ENCODE results near the gene OR5K3. TPM values are rescaled to one million over a fixed set of nuclear protein-coding genes. Genes with fewer than 3 reads are reported as not detected.

Gene OR5K3
- total RNA-seq, 1 donor from 2014 or later = not detected

DNA sequence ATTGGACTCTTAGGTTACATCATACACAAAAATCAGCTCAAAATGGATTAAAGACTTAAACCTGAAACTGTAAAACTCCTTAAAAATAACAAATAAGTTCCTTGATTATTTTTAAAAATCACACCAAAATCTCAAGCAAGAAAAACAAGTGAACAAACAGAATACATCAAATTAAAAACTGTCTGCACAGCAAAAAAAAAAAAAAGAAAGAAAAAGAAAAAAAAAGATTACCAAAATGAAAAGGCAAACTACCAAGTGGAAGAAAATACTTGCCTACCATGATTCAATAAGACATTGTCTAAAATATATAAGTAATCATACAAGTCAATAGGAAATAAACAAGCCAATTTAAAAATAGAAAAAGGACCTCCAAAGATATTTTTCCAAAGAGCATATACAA, 19.3 kb upstream of the OR5K3 start:
- no peak overlapping the region for H3K27ac Mint-ChIP-seq (ENCODE audit: unreplicated experiment)
- no peak for DNase-seq (ENCODE audit: low spot score)
- no peaks in the 10 kb centered on the region for H3K36me3 Mint-ChIP-seq (ENCODE audit: low read depth, unreplicated experiment)
- no peaks in the 10 kb centered on the region for H3K4me1 Mint-ChIP-seq (ENCODE audit: unreplicated experiment)
- H3K27me3 Mint-ChIP-seq (ENCODE audit: unreplicated experiment) = no peaks in the 10 kb centered on the region
- TF ChIP-seq, protein P1, sequence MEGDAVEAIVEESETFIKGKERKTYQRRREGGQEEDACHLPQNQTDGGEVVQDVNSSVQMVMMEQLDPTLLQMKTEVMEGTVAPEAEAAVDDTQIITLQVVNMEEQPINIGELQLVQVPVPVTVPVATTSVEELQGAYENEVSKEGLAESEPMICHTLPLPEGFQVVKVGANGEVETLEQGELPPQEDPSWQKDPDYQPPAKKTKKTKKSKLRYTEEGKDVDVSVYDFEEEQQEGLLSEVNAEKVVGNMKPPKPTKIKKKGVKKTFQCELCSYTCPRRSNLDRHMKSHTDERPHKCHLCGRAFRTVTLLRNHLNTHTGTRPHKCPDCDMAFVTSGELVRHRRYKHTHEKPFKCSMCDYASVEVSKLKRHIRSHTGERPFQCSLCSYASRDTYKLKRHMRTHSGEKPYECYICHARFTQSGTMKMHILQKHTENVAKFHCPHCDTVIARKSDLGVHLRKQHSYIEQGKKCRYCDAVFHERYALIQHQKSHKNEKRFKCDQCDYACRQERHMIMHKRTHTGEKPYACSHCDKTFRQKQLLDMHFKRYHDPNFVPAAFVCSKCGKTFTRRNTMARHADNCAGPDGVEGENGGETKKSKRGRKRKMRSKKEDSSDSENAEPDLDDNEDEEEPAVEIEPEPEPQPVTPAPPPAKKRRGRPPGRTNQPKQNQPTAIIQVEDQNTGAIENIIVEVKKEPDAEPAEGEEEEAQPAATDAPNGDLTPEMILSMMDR (IDR thresholded peaks at IDR 0.05; ENCODE audit: unreplicated experiment) = no peak
- no peak overlapping the region for H3K4me3 Mint-ChIP-seq (ENCODE audit: unreplicated experiment)
- H3K9me3 Mint-ChIP-seq (ENCODE audit: unreplicated experiment) = no peaks in the 10 kb centered on the region

DNA sequence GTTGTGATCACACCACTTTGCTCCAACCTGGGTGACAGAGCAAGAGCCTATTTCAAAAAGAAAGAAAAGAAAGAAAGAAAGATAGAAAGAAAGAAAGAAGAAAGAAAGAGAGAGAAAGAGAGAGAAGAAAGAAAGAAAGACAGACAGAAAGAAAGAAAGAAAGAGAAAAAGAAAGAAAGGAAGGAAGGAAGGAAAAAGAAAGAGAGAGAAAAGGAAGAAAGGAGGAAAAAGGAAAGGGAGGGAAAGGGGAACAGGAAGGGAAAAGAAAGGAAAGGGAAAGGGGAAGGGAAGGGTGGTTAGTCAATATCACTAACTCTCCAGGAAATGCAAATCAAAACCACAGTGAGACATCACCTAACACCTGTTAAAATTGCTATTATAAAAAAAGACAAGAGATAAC, 18.6 kb upstream of the OR5K3 start:
- Mint-ChIP-seq H3K27me3 (ENCODE audit: unreplicated experiment) (no peaks in the 10 kb centered on the region), H3K4me1 (ENCODE audit: unreplicated experiment) (no peaks in the 10 kb centered on the region), H3K9me3 (ENCODE audit: unreplicated experiment) (no peaks in the 10 kb centered on the region), H3K36me3 (ENCODE audit: low read depth, unreplicated experiment) (no peaks in the 10 kb centered on the region), H3K27ac (ENCODE audit: unreplicated experiment) (no peak overlapping the region), H3K4me3 (ENCODE audit: unreplicated experiment) (no peak overlapping the region)
- DNase-seq (ENCODE audit: low spot score) = no peak
- TF ChIP-seq, protein P1 (IDR thresholded peaks at IDR 0.05; ENCODE audit: unreplicated experiment) = no peak

DNA sequence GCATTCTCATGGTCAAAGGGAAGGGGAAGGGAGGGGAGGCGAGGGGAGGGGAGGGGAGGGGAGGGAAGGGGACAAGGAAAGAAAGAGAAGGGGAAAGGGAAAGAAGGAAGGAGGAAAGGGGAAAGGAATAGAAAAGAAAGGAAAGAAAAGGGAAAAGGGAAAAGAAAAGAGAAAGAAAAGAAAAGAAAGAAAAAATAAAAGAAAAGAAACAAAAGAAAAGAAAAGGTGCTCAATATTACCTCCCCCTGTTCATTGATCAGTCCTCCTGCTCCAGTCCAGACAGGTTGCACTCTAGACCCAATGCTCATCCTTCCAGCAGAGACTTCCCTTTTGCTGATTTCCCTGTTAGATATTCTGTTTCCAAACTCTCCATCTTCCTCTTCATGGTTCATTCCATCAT, 18.0 kb upstream of the OR5K3 start:
- no peak overlapping the region for H3K4me3 Mint-ChIP-seq (ENCODE audit: unreplicated experiment)
- H3K36me3 Mint-ChIP-seq (ENCODE audit: low read depth, unreplicated experiment) = no peaks in the 10 kb centered on the region
- TF ChIP-seq, protein P1 (IDR thresholded peaks at IDR 0.05; ENCODE audit: unreplicated experiment) = no peak
- H3K9me3 Mint-ChIP-seq (ENCODE audit: unreplicated experiment) = no peaks in the 10 kb centered on the region
- DNase-seq (ENCODE audit: low spot score) = no peak
- no peak overlapping the region for H3K27ac Mint-ChIP-seq (ENCODE audit: unreplicated experiment)
- H3K4me1 Mint-ChIP-seq (ENCODE audit: unreplicated experiment) = no peaks in the 10 kb centered on the region
- H3K27me3 Mint-ChIP-seq (ENCODE audit: unreplicated experiment) = no peaks in the 10 kb centered on the region

DNA sequence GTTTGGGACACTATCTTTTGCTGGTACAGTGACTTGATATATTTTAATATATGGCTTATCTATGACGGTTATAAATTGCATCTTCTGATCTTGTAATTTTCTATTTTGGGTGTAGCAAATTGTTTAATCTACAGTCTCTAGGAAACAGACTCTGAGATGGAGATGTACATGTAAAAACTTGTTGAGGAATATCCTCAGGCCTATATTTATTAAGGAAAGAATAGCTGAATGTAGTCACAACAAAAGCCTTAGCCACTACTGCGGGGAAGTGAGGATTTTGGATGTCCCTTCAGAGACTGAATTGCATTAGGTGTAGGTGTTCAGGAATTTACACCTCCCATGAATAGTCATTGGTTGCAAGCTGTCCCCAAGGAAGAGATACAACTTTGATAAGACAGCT, 13.8 kb upstream of the OR5K3 start:
- TF ChIP-seq, protein P1 (IDR thresholded peaks at IDR 0.05; ENCODE audit: unreplicated experiment) = no peak
- H3K4me1 Mint-ChIP-seq (ENCODE audit: unreplicated experiment) = no peaks in the 10 kb centered on the region

DNA sequence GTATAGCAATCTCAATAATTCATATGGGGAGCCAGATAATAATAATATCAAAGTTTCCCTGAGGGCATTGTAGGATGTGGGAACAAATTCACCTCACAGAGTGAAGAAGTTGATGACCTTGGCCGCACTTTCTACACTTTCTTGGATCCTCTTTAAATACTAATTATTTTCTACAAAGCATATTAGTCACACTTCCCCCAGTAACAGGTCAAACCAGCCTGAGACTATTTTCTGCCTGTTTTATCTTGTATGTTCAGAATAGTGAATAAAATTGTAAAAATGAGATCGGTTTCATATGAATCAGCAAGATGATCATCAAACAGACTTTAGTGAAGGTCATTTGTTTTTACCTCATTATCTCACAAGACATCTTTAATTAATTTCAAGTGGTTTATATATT, 2.3 kb upstream of the OR5K3 start:
- DNase-seq (ENCODE audit: low spot score) = no peak
- H3K4me3 Mint-ChIP-seq (ENCODE audit: unreplicated experiment) = no peak overlapping the region
- H3K36me3 Mint-ChIP-seq (ENCODE audit: low read depth, unreplicated experiment) = no peaks in the 10 kb centered on the region
- no peaks in the 10 kb centered on the region for H3K9me3 Mint-ChIP-seq (ENCODE audit: unreplicated experiment)
- TF ChIP-seq, protein P1 (IDR thresholded peaks at IDR 0.05; ENCODE audit: unreplicated experiment) = no peak
- no peak overlapping the region for H3K27ac Mint-ChIP-seq (ENCODE audit: unreplicated experiment)
- H3K4me1 Mint-ChIP-seq (ENCODE audit: unreplicated experiment) = no peaks in the 10 kb centered on the region
- H3K27me3 Mint-ChIP-seq (ENCODE audit: unreplicated experiment) = no peaks in the 10 kb centered on the region

More for the DNA sequence above, 13.8 kb upstream of the OR5K3 start:
- no peak for DNase-seq (ENCODE audit: low spot score)
- Mint-ChIP-seq H3K27me3 (ENCODE audit: unreplicated experiment) (no peaks in the 10 kb centered on the region), H3K4me3 (ENCODE audit: unreplicated experiment) (no peak overlapping the region), H3K27ac (ENCODE audit: unreplicated experiment) (no peak overlapping the region), H3K36me3 (ENCODE audit: low read depth, unreplicated experiment) (no peaks in the 10 kb centered on the region), H3K9me3 (ENCODE audit: unreplicated experiment) (no peaks in the 10 kb centered on the region)

Data from endothelial cell (in vitro differentiated cells).